ENCODE measurements around the gene PHLPP1.

The PHLPP1 gene

GRCh38 chr18:63007231-63007630 is 291.9 kb downstream of the PHLPP1 start:
- TF ChIP-seq EP300 (IDR thresholded peaks at IDR 0.05; ENCODE audit: borderline replicate concordance): no peak
- TF ChIP-seq CREB1 (IDR thresholded peaks at IDR 0.05; ENCODE audit: low read depth): no peak
- TF ChIP-seq FOXM1 (IDR thresholded peaks at IDR 0.05; ENCODE audit: borderline replicate concordance, low read depth): no peak
- no peak for TF ChIP-seq TCF12 (IDR thresholded peaks at IDR 0.05; ENCODE audit: low read depth)
- TF ChIP-seq USF1 (IDR thresholded peaks at IDR 0.05): no peak
- TF ChIP-seq REST (IDR thresholded peaks at IDR 0.05; ENCODE audit: low read depth): no peak
- no peak for TF ChIP-seq ZBTB7A (IDR thresholded peaks at IDR 0.05; ENCODE audit: low read depth)
- TF ChIP-seq TAF1 (IDR thresholded peaks at IDR 0.05; ENCODE audit: low read depth): no peak
- no peak for TF ChIP-seq EGR1 (IDR thresholded peaks at IDR 0.05)
- no peak for TF ChIP-seq CEBPB (IDR thresholded peaks at IDR 0.05)
- TF ChIP-seq RAD21 (IDR thresholded peaks at IDR 0.05; ENCODE audit: low read depth): no peak
- TF ChIP-seq TEAD4 (IDR thresholded peaks at IDR 0.05): no peak
- TF ChIP-seq NFIC (IDR thresholded peaks at IDR 0.05): no peak
- TF ChIP-seq YY1 (IDR thresholded peaks at IDR 0.05; ENCODE audit: low read depth): no peak
- no peak for TF ChIP-seq MAX (IDR thresholded peaks at IDR 0.05)

GRCh38 chr18:63016270-63016669 is 300.9 kb downstream of the PHLPP1 start:
- TF ChIP-seq TEAD4 (IDR thresholded peaks at IDR 0.05): no peak
- peak; percentile 91 for TF ChIP-seq RAD21 (IDR thresholded peaks at IDR 0.05; ENCODE audit: low read depth)

GRCh38 chr18:63017076-63017475 is 301.7 kb downstream of the PHLPP1 start:
- TF ChIP-seq REST (IDR thresholded peaks at IDR 0.05; ENCODE audit: low read depth): no peak
- TF ChIP-seq ZBTB7A (IDR thresholded peaks at IDR 0.05; ENCODE audit: low read depth): no peak
- no peak for TF ChIP-seq USF1 (IDR thresholded peaks at IDR 0.05)
- TF ChIP-seq NFIC (IDR thresholded peaks at IDR 0.05): no peak
- no peak for TF ChIP-seq TAF1 (IDR thresholded peaks at IDR 0.05; ENCODE audit: low read depth)
- TF ChIP-seq EP300 (IDR thresholded peaks at IDR 0.05; ENCODE audit: borderline replicate concordance): no peak
- TF ChIP-seq MAX (IDR thresholded peaks at IDR 0.05): no peak
- no peak for TF ChIP-seq TEAD4 (IDR thresholded peaks at IDR 0.05)
- no peak for TF ChIP-seq RAD21 (IDR thresholded peaks at IDR 0.05; ENCODE audit: low read depth)
- no peak for TF ChIP-seq EGR1 (IDR thresholded peaks at IDR 0.05)
- TF ChIP-seq YY1 (IDR thresholded peaks at IDR 0.05; ENCODE audit: low read depth): no peak
- TF ChIP-seq CREB1 (IDR thresholded peaks at IDR 0.05; ENCODE audit: low read depth): no peak
- TF ChIP-seq CEBPB (IDR thresholded peaks at IDR 0.05): no peak
- TF ChIP-seq FOXM1 (IDR thresholded peaks at IDR 0.05; ENCODE audit: borderline replicate concordance, low read depth): no peak
- TF ChIP-seq TCF12 (IDR thresholded peaks at IDR 0.05; ENCODE audit: low read depth): no peak

- no peak for TF ChIP-seq EGR1 (IDR thresholded peaks at IDR 0.05)
- no peak for TF ChIP-seq EP300 (IDR thresholded peaks at IDR 0.05; ENCODE audit: borderline replicate concordance)
- TF ChIP-seq TCF12 (IDR thresholded peaks at IDR 0.05; ENCODE audit: low read depth): no peak
- TF ChIP-seq NFIC (IDR thresholded peaks at IDR 0.05): no peak
- TF ChIP-seq RAD21 (IDR thresholded peaks at IDR 0.05; ENCODE audit: low read depth): no peak
- TF ChIP-seq USF1 (IDR thresholded peaks at IDR 0.05): no peak
- no peak for TF ChIP-seq MAX (IDR thresholded peaks at IDR 0.05)
- TF ChIP-seq TAF1 (IDR thresholded peaks at IDR 0.05; ENCODE audit: low read depth): no peak
- TF ChIP-seq YY1 (IDR thresholded peaks at IDR 0.05; ENCODE audit: low read depth): no peak
- TF ChIP-seq CREB1 (IDR thresholded peaks at IDR 0.05; ENCODE audit: low read depth): no peak
- TF ChIP-seq ZBTB7A (IDR thresholded peaks at IDR 0.05; ENCODE audit: low read depth): no peak
- no peak for TF ChIP-seq TEAD4 (IDR thresholded peaks at IDR 0.05)
- no peak for TF ChIP-seq FOXM1 (IDR thresholded peaks at IDR 0.05; ENCODE audit: borderline replicate concordance, low read depth)
- no peak for TF ChIP-seq CEBPB (IDR thresholded peaks at IDR 0.05)
- no peak for TF ChIP-seq REST (IDR thresholded peaks at IDR 0.05; ENCODE audit: low read depth)
Observed at GRCh38 chr18:63017977-63018376, 302.6 kb downstream of the PHLPP1 start.
